NB4 (cell line): ENCODE results near the gene APOL3.

Experiments
- CTCF ChIP-seq: IDR thresholded peaks from one replicate; pipeline ENCODE4 v1.5.1; 2012; ENCODE audit warnings: low read depth, low read length
- POLR2A ChIP-seq: IDR thresholded peaks from 2 replicates; pipeline ENCODE4 v1.6.1; 2011; ENCODE audit warnings: mild to moderate bottlenecking; ENCODE audit not compliant: insufficient read length; ENCODE audit errors: extremely low read depth
- TF ChIP-seq, protein P1 (sequence below): IDR thresholded peaks from 2 replicates; pipeline ENCODE4 v1.6.1; 2011; ENCODE audit warnings: low read depth, low read length

GRCh38 chr22:36123673-36124630, 36.6 kb downstream of the APOL3 start:
- TF ChIP-seq CTCF (peak; percentile 89), POLR2A (peak; percentile 27)
- TF ChIP-seq, protein P1, sequence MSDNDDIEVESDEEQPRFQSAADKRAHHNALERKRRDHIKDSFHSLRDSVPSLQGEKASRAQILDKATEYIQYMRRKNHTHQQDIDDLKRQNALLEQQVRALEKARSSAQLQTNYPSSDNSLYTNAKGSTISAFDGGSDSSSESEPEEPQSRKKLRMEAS, result peak; percentile 73
